GM12891 (cell line): Measurements from ENCODE around the gene CPLX3.

Experiments
- POLR2A ChIP-seq: IDR thresholded peaks from 2 replicates; pipeline ENCODE4 v1.6.1; 2011; ENCODE audit warnings: low read depth, low read length, control low read depth
- POLR2AphosphoS5 ChIP-seq: IDR thresholded peaks from 2 replicates; pipeline ENCODE4 v1.6.1; 2011; ENCODE audit warnings: low read depth, low read length, control low read depth
- TAF1 ChIP-seq: IDR thresholded peaks from 2 replicates; pipeline ENCODE4 v1.6.1; 2011; ENCODE audit warnings: low read depth, low read length, control low read depth

DNA sequence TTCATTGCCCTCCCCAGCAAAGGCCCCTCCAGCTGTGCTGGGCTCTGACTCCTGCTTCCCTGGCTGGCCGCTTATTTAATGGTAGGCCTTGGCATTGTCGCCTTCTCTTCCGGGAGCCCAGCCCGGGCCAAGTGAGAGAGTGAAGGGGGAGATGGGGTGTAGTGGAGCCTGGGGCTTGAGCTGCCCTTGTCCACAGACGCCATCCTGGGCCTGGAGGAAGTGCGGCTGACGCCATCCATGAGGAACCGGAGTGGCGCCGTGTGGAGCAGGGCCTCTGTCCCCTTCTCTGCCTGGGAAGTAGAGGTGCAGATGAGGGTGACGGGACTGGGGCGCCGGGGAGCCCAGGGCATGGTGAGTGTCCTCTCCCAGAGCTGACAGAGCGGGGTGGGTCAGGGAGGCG lies 10.5 kb upstream of the CPLX3 start:
- TF ChIP-seq POLR2A (no peak), POLR2AphosphoS5 (no peak), TAF1 (no peak)
